ENCODE data around the gene FUT8.

FUT8 gene

DNA sequence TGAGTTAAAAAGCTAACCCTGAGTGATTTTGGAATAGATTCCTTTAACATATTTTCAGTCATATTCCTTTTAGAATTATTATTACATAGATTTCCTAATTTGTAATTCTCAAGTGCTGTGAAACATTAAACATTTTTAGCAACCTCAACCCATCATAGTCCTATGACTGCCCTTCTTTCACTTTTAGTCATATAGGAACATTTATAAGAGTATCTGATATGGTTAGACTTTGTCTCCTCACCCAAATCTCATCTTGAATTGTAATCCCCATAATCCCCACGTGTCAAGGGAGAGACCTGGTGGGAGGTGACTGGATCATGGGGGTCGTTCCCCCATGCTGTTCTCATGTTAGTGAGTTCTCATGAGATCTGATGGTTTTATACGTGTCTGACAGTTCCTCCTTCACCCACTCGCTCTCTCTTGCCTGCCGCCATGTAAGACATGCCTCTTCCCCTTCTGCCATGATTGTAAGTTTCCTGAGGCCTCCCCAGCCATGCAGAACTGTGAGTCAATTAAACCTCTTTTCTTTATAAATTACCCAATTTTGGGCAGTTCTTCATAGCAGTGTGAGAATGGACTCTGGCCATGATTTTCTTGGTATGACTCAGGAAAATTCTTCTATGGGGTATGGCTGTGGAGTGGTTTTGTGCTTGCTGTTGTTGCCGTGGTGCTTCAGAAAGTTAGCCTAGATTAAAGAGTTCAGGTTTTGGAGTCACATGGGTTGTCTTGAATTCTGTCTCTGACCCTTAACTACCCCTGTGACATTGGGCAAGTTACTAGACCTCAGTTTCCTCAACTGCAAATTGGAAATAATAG is 83.9 kb downstream of the FUT8 start:
- DNase-seq = no peak

DNA sequence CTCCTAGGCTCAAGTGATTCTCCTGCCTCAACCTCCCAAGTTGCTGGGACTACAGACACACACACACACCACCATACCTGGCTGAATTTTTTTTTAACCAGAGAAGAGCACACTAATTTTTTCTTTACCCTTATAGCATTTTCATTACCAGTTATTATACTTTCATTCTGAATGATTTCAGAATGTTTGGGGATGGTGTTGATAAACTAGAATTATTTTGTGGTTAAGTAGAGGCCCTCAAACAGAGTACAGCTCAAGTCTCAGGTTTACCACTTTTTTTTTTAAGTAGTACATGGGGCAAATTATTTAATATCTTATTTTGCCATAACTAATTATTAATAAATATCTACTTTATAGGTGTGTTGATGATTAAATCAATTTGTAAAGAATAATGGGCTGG is 86.6 kb downstream of the FUT8 start:
- DNase-seq = no peak

DNA sequence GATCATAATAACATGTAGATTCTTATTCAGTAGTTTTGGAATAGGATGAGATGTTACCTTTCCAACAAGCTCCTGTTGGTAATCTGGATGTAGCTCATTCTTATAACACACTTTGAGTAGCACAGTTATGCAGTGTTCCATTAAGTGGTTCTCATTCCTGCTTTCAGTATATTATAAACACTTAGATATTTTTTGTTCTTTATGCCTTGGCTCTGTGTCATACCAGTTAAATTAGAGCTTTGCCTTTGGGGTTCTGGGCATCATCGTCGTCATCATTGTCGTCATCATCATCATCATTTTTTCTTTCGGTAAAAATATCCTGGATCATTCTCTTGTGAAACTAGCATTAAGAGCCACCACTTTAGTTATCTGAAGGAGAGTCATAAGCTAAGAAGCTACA is 87.5 kb downstream of the FUT8 start:
- DNase-seq = no peak

DNA sequence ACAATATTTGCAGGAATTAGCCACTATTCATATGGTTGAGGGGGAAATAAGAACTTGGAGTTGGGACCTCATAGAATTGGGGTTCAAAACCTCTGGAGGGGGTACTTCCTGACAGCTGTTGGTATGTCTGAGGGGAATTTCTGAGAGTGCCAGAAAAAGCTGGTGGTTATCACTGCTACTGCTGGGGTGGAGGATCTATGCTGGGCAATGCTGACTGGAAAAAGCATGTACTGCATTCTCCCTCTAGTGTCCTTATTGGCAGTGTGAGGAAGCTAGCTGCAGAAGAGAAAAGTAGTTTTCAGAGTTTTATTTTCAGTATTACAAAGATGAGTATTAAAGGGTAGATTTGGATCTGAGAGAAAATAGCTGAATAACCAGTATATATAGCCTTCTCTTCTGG is 88.8 kb downstream of the FUT8 start:
- DNase-seq = no peak

DNA sequence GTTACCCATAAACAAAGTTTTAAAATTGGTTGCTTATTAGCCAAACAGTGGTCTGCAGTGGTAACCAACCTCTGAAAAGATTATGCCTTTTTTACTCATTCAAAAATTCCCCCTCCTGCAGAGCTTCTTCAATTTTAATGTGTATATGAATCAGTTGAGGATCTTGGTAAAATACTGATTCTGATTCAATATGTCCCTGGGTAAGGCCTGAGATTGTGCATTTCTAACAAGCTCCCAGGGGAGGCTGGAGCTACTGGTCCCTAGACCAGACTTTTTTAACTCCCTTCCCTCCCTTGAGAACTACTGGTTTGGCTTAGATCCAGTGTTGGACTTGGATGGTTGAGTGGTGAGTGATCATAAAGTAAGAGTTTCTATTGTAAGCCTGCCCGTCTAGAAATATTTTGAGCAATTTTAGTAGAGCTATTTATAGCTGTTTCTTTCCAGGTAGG is 90.2 kb downstream of the FUT8 start:
- DNase-seq = no peak

DNA sequence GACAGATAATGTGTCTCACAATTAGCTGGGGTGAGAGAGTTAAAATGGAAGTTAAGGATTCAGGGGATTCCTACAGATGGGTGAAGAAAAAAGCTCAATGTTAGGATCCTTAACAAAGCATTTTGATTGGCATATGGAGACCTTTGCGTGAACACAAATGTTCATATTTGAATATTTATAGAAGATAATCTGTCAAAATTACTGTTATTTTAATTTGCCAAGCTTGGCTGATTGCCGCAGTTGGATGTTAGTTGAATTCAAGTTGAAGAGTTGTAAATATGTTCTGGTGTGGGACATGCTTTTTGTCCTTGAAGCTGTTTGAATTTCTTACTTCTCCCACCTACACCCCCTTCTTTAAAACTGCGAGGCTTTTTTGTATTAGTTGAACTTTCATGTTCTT is 91.2 kb downstream of the FUT8 start:
- no peak for DNase-seq

DNA sequence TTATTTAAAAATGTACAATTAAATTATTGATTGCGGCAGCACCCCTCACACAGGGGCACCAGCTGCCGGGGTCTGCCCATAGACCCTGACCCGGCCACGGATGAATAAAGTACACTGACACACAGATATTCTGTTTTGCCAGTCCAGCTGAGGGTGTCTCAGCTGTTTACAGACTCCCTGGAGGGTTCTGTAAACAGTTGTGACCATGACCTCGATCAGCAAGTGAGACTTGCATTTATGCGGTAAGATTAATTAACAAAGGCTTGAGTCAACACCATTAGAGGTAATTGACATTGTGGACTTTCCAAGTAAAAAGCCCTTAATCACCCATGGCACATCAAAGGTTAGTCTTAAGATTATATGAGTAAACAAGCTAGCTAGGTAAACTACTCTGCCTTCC is 94.3 kb downstream of the FUT8 start:
- DNase-seq = no peak

DNA sequence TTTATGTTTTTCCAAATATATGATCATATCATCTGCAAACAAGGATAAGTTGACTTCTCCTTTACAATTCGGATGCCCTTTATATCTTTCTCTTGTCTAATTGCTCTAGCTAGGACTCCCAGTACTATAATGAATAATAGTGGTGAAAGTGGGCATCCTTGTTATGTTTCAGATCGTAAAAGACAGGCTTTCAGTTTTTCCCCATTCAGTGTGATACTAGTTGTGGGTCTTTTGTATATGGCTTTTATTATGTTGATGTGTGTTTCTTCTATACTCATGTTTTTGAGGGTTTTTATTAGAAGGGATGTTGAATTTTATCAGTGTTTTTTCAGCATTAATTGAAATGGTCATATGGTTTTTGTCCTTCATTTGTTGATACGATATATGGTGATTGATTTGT is 97.3 kb downstream of the FUT8 start:
- DNase-seq = no peak

DNA sequence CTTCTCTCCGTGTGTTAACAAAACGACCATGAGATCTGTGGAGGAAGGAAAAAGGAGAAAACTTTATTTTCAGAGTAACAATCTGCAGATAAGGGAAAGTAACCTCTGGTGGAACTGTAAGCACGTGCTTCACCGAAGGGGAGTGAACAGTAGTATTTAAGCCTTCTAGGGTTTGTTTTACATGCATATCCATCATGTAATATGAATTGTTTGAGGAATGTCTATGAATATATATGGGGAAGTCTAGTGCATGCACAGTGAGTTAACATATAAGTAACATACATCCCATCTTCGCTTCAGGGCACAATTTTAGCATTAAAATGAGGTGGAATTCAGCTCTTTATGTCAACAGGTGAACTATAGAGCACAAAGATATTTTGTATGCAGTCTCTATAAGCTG is 101.1 kb downstream of the FUT8 start:
- no peak for DNase-seq

DNA sequence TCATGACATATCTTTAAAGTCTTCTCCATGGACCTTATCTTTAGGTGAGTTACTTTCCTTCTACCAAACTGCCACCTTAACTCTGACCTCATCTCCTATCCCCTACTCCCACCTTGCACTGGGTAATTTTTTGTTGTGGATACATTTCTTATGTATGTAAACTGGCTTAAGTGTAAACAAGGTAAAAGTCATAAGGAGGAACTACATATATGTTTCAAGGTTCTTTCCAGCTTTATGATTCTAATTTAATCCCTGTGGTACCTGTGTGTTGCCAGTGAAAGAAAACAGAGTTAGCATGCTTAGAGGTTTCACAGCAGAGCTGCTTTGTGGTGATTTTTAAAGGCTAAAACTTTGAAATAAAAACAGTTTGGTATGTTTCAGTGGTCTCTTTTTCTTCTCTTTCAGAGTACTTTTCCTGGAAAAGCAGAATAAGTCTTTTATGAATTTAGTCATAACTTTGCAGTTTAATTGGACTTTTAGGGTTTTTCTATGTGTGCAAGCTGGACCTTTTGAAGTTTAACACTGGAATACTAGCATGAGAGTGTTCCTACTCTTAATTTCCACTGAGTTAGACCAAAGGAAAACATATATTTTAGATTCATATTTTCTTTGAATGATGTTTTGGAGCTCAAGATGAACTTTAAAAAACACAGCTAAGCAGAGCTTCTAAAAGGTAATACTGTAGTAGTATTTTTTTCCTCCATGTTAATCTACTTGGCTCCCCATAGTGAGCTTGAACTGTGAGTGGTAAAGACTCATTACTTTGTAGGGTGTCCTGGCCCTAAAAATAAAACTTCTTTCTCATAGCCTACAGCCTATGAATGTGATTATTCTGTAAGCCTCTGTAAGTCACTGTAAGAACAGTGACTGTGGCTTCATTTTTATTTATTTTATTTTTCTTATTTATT is 105.4 kb downstream of the FUT8 start:
- no peak for DNase-seq

DNA sequence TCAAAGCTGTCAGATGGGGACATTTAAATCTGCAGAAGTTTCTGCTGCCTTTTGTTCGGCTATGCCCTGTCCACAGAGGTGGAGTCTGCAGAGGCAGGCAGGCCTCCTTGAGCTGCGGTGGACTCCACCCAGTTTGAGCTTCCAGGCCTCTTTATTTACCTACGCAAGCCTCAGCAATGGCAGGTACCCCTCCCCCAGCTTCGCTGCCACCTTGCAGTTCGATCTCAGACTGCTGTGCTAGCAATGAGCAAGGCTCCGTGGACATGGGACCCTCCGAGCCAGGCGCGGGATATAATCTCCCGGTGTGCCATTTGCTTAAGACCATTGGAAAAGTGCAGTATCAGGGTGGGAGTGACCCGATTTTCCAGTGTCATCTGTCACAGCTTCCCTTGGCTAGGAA is 115.5 kb downstream of the FUT8 start:
- no peak for DNase-seq

DNA sequence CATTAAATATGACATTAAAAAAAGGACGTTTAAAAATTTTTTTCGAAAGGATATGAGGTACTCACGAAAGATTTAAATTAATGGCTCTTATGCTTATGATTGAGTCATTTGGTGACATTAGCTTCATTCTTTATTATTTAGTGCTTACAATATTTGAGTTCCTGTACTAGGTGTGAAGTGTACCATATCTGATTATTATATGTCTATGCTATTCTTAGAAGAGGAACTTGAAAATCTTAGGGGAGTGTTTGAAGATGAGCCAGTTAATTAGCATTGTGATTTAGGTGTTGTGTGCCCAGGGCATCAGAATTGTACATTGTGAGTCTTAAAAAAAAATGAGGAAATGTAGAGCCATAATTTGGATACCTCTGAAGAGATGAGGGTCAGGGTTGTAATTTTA is 118.6 kb downstream of the FUT8 start:
- DNase-seq = no peak

DNA sequence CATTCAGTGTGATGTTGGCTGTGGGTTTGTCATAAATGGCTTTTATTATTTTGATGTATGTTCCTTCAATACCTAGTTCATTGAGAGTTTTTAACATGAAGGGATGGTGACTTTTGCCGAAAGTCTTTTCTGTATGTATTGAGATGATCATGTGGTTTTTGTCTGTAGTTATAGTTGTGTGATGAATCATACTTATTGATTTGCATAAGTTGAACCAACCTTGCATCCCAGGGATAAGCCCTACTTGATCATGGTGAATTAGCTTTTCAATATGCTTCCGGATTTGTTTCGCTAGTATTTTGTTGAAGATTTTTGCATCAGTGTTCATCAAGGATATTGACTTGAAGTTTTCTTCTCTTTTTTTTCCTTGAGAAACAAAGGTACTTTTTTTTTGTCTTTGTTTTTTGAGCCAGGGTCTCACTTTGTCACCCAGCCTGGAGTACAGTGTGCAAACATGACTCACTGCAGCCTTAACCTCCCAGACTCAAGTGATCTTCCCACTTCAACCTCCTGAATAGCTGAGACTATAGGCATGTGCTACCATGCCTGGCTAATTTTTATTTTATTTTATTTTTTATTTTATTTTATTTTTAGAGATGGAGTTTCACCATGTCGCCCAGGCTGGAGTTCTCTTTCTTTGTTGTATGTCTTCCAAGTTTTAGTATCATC is 121.3 kb downstream of the FUT8 start:
- no peak for DNase-seq

DNA sequence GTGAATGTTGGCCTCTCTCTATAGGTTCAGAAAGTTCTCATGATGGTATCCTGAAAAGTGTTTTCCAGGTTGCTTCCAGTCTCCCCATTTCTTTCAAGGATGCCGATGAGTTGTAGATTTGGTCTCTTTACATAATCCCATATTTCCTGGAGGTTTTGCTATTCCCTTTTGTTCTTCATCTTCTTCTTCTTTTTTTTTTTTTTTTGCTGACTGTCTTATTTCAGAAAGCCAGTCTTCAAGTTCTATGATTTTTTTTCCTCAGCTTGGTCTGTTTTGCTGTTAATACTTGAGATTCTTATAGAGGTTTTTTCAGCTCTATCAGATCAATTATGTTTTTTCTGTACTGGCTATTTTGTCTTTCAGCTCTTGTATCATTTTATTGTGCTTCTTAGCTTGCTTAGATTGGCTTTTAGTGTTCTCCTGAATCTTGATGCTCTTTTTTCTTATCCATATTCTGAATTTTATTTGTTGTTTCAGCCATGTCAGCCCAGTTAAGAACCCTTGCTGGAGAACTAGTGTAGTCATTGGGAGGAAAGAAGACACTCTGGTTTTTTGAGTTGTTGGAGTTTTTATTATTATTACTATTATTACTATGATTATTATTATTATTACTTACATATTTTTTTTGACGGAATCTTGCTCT is 124.4 kb downstream of the FUT8 start:
- DNase-seq = no peak

DNA sequence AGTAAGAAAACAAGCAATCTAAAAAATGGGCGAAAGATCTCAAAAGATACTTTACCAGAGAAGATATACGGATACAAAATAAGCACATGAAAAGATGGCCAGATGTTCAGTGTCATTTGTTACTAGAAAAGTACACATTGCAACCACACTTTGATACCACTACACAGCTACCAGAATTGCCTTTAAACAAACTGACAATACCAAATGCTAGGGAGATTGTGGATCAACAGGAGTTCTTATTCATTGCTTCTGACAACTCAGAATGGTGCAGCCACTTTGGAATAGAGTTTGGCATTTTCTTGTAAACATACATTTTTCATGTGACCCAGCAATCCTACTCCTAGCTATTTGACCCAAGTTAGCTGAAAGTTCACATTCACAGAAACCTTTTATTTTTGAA is 136.3 kb downstream of the FUT8 start:
- DNase-seq = no peak

DNA sequence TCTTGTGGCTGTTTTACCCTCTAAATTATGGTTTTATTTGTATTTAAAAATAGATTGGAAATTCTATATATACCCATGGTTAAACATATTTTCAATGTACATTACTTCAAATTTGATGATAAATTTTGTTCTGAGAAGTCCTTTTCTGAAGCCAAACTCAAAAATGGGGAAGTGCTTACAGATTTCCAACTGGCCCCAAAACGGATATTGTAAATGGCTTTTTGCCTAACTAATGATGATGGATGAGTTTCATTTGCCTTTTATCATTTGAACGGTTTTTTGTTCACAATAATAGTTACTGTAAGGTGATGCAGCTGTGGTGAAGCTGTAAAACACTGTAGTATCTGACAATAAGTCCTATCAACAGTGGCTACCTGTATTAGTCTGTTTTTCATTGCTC is 136.9 kb downstream of the FUT8 start:
- DNase-seq = no peak

DNA sequence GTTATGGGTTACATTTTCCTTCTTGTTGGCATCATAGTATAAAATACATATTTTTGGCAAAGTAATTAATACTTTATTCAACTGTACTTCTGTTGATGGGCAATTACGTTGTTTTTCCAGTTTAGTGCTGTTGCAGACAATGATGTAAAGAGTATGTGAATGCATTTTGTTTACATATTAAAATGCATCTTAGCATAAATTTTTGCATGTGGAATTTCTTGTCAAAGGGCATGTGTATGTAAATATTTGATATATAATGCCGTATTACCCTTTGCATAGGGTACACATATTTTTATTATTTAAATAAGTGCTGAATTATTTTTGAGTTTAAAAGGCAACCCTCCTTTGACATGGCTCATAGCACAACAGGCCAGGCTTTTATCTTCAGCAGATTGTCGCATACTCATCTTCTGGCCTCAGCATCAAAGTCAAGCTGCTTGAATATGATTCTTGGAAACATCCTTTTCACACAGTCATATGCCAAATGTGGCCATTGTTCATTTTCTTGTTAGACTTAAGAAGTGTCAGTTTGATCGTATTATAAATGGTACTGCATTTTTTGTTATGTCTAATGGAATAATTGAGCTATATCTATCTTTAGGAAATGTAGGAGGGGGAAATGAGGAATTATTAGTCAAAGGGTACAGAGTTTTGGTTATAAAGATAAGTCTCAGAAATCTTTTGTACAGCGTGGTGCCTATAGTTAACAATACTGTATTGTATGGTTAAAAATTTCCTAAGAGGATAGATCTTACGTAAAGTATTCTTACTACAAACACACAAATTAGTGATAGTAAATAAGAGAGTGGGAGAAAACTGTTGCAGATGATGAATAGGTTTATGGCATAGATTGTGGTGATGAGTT is 138.5 kb downstream of the FUT8 start:
- no peak for DNase-seq

DNA sequence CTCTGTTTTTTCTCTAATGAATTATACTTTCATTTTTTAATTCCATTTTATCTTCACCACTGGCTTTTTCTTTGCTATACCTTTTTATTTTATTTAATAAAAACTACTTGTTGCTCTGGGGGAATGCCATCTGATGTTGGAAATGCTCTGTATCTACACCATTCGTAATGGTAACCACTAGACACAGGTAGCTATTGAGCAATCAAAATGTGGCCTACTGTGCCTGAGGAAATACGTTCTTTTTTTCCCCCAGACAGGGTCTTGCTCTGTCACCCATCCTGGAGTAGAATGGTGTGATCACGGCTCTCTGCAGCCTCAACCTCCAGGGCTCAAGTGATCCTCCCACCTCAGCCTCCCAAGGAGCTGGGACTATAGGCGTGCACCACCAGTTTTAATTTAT is 140.2 kb downstream of the FUT8 start:
- no peak for DNase-seq

DNA sequence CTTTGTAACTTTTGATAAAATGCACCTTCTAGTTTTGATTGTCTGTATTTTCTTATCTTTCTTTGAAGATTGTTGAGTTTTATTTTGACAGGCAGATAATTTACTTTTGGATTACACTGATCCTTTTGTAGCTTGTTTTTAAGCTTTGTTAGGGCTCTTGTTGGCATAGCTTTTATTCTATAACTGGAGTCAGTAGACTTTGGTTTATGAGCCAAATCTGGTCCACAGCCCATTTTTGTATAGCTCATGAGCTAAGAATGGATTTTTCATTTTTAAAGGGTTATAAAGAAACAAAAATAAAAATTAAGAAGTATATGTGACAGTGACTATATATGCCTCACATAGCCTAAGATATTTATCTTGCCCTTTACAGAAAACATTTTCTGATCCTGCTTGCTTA is 142.3 kb downstream of the FUT8 start:
- no peak for DNase-seq

DNA sequence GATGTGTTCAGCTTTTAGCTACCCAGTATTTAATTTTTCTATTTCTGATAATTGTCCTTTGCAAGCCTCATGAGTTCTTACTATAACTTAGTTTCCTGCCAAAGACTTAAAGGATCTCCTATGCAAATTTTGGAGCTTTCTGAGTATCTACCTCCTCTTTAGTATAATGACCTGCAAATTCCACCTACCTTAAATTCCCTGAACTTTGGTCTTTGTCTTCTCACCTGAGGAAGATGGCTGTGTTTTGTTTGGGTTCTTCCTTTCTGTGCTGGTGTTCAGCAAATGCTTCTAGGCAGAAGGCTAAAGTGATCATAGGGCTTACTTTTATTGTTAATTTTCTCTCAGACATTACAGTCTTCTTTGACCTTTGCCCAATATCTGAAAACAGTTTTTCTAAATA is 142.8 kb downstream of the FUT8 start:
- DNase-seq = no peak

DNA sequence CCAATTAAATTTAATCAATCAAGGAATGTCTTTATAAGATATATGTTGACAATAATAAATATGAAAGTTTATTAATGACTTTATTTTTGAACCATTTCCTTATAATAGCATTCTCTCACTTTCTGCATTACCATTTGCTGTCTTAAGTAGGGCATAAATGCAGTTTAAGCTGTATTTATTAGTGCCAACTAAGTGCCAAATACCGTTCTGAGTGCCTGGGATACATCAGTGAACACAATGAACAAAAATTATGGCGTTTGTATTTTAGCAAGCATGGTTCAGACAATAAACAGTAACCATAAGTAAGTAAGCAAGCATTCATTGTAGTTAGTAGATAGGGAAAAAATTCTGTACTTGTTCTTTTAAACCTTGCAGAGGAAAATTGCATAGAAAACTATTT is 145.8 kb downstream of the FUT8 start:
- DNase-seq = no peak

Measured in CD4-positive, alpha-beta T cell treated with Interferon gamma for 1 hour (primary cell).